Ovary (tissue), 3 donors: ENCODE data around the gene CRACR2B.

Experiments used
- POLR2A ChIP-seq: fragments of 450-650 bp; IDR thresholded peaks from one replicate; pipeline ENCODE4 v1.6.1; 2017; ENCODE audit warnings: antibody characterized with exemption, mild to moderate bottlenecking, moderate library complexity
- TF ChIP-seq, protein P1 (sequence below), 3 donors: fragments of 450-650 bp in 2 of 3; fragments of 200-600 bp in 1 of 3; IDR thresholded peaks; one replicate each; pipeline versions ENCODE4 v1.5.1 to v1.8.0; 2016 to 2022; ENCODE audit warnings: antibody characterized with exemption in 3 of 3, mild to moderate bottlenecking in 1 of 3
- donor health status: DM: no; HTN: no; CAD: no.

DNA sequence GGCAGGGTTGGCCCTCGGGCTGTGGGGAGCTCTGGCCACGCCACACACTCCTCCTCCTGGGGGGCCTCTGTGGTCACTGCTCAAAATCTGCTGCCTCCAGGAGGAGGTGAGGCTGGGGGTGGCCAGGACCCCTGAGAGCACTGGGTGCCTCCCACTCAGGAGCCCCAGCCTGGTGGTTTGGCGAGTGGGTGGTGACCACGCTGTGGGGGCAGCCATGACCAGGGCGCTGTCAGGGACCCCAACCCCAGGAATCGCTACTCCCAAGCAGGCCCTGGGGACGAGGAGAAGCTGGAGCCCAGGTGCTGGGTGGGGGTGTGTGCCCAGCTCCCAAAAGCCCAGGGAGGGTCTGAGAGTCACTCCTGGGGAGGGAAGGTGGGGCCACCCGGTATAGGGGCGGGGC is 45.1 kb downstream of the CRACR2B start:
- TF ChIP-seq, protein P1, sequence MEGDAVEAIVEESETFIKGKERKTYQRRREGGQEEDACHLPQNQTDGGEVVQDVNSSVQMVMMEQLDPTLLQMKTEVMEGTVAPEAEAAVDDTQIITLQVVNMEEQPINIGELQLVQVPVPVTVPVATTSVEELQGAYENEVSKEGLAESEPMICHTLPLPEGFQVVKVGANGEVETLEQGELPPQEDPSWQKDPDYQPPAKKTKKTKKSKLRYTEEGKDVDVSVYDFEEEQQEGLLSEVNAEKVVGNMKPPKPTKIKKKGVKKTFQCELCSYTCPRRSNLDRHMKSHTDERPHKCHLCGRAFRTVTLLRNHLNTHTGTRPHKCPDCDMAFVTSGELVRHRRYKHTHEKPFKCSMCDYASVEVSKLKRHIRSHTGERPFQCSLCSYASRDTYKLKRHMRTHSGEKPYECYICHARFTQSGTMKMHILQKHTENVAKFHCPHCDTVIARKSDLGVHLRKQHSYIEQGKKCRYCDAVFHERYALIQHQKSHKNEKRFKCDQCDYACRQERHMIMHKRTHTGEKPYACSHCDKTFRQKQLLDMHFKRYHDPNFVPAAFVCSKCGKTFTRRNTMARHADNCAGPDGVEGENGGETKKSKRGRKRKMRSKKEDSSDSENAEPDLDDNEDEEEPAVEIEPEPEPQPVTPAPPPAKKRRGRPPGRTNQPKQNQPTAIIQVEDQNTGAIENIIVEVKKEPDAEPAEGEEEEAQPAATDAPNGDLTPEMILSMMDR (IDR thresholded peaks at IDR 0.05): no peak
- TF ChIP-seq POLR2A: no peak
